COLO829 (cell line): ENCODE results near the gene RER1.

Experiments used
- DNase-seq: peaks from one replicate; pipeline ENCODE4 v3.0.0; 2012; ENCODE audit warnings: low spot score

The RER1 gene

GRCh38 chr1:2407991-2408275 is 16.3 kb downstream of the RER1 start:
- DNase-seq: no peak

GRCh38 chr1:2408456-2408855 is 16.8 kb downstream of the RER1 start:
- no peak for DNase-seq

GRCh38 chr1:2408859-2409276 is 17.2 kb downstream of the RER1 start:
- no peak for DNase-seq

DNA sequence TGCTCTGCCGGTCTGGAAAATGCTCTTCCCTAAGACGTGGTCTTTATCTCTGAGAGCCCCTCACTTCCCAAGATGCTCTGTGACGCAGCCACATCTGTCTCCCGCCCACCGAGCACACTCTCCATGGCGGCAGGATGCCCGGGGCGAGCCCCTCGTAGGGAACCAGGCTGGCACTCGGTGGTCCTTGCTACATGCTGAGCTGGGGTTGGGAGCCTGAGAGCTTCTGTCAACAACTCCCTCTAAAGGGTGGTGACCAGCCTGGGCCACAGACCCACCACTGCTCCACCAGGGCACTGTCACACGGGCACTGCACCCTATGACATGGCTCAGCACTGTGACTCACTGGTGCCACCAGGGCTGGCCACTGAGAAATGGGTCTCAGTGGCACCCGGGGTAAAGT is 18.1 kb downstream of the RER1 start:
- no peak for DNase-seq

GRCh38 chr1:2411801-2412394 is 20.3 kb downstream of the RER1 start:
- no peak for DNase-seq

- DNase-seq: peak; percentile 89
Measured at GRCh38 chr1:2412395-2412772, 20.7 kb downstream of the RER1 start, which contains the start of gene PEX10. TSS of gene PEX10 (minus strand) at chr1:2412564. CDS start at chr1:2412502, 62 bp downstream.

DNA sequence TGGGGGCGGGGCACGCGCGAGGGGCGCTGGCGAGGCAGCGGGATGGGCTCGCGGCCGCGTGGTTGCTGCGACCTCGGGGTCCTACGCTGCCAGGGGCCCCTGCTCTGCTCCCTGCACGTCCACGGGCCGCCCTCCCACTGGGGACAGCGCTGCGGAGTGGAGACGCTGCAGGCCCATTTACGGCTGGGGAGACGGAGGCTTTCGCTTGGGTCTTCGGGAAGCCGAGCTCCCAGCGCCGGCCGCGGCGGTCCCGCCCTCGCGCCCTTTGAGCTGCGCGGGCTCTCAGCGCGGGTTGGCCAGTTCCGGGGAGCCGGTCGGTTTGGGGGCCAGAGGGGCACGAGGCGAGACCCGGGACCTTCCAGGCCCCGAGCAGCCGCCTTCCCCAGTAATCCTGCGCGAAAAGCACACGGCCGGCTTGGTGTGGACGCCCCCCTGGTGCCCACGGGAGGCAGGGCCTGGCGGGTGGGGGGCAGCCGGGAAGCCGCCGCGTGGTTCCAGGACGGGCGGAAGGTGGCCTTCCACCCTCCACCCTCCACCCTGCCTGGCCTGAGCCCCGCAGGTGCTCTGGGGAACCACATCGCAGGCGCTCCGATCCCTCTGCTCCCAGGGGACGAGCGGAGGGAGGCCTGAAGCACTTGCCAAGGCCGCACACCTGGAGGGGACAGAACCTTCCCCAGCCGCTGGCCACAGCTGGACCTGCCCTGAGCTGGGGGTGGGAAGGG is 21.3 kb downstream of the RER1 start:
- DNase-seq: no peak

- DNase-seq: no peak
Measured at GRCh38 chr1:2413495-2414296, 22.1 kb downstream of the RER1 start.

GRCh38 chr1:2414297-2414958 is 22.8 kb downstream of the RER1 start:
- DNase-seq: peak; percentile 36

- DNase-seq: no peak
Measured at GRCh38 chr1:2415337-2415736, 23.7 kb downstream of the RER1 start.

DNA sequence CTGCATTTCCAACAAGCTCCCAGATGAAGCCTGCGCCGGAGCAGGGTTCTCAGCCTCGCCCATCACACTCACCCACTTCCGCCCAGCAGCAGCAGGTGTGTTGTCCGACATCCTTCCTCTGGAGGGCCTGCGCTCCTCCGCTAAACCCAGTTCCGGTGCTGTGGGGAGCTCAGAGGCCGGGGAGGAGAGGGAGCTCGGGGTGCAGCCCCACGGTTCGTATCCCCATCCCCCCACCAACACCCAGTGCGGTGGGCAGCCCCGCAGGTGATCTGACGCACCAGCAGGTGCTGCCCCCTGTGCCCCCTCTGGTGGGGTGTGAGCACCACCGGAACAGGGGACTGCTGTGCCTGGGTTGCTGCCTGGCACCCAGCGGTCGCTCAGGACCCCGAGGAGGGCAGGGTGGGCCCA is 24.2 kb downstream of the RER1 start:
- DNase-seq: no peak

DNA sequence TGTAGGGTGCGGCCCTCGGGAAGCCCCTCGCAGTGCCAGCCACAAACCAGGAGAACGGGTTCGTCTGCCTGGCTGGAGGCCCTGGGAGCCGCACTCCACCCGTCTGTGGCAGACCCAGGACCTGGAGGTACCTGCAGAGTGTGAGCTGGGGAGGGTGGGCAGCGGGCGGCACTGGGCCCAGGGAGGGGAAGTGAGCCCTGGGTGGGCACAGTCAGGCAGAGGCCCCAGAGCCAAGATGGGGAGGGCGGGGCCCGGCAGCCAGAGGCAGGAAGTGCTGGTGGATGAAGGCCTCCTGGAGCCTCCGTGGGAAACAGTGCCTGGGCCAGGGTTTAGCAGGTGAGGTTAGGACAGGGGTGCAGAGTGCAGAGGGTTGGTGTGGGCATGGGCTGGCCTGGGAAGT is 24.8 kb downstream of the RER1 start:
- DNase-seq: no peak

DNA sequence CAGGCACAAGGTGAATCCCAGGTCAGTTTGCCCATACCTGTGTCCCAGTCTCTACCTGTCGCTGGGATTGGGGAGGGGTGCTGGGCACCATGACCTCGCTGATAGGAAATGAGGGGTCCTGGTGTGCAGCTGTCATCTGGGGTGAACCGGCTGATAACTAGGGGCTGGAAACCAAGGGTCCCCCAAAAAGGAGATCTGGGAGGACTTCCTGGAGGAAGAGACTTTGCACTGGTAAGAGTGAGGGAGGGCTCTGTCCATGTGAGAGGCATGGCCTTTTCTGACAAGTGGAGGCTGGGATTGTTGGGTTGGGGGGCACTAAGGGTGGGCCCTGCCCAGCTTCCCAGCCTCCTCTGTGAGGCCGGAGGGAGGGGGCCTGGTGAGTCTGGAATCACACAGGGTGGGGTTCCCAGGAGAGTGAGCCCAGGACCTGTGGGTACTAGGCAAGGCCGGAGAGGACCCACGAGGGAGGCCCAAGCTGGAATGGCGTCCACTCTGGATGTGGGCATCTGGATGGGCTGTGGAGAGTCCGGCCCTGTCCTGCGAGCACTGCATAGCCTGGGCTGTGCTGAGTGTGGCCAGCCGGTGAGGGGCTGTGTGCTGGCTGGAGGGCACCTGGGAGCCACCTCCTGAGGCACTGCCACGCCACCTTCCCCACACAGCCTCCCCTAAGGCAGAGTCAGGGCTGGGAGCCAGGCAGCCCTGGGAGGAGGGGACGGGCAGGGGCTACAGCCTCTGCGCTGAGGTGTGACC is 25.6 kb downstream of the RER1 start:
- no peak for DNase-seq

DNA sequence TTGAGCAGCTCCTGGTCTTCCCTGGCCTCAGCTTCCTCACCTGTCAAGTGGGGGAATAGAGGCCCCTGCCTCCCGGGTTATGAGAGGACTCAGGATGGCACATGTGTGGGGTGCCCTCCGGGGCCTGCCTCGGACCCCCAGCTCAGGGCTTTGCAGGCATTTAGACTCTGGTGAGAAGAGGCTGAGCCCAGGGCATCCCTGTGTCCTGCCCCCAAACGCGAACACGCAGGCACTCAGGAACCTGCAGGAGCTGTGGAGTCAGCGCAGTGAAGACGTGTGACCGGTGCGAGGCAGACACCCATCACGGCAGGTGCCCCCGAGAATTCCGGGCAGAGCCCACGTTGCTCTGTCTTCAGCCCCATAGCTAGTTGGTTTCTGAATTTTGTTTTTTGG is 26.2 kb downstream of the RER1 start:
- DNase-seq: no peak

- DNase-seq: no peak
Measured at GRCh38 chr1:2418791-2419320, 27.2 kb downstream of the RER1 start.

DNA sequence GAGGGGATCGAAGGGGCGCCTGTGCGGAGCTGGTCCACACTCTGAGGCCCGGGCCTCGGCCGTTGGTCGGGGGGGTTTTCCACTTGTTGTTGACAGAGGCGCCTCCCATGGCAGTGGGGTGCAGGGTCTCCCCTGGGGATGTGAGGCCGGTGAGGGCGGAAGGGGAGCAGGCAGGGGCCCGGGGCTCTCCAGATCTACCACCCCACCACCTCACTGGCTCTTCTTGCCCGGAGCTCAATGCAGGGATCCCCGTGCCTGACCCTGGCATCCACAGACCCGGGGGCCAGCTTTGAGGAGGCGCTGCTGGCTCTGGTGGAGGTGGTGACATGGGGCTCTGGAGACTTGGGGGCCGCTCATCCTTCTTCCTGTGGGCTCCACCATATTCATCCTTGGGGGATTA is 27.8 kb downstream of the RER1 start:
- DNase-seq: no peak

DNA sequence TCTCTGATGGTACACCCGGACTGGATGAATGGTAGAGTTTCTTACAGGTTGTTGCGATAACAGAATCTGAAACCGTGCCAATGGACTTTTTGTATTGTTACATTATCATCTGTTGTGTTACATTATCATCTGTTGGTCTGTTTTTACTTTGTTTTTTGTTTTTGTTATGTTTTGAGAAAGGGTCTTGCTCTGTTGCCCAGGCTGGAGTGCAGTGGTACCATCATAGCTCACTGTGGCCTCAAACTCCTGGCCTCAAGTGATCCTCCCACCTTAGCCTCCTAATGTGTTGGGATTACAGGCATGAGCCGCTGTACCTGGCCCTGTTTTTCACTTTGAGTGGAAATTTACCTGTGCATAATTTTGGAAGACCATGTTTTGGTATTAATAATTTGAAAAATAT is 30.9 kb downstream of the RER1 start:
- no peak for DNase-seq

GRCh38 chr1:2425892-2426291 is 34.3 kb downstream of the RER1 start:
- no peak for DNase-seq

DNA sequence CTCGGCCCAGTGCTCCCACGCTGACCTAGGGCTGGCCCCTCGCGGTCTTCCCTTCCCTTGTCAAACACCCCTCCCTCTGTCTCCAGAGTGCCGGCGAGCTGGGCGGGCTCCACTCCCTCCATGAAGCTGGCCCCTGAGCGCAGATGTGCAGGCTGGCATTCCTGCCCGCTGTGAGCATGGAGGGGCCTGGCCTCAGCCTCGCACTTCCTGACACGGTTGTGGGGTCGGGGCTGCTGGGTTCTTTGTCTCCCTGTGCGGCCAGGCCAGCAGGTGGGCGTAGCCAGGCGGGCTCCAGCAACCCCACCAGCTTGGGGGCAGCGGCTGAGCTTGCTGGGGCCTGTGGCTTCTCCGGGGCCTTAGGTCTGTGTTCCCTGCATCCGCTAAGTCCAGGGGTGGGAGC is 34.9 kb downstream of the RER1 start:
- no peak for DNase-seq

- no peak for DNase-seq
Measured at GRCh38 chr1:2427051-2427450, 35.4 kb downstream of the RER1 start.

DNA sequence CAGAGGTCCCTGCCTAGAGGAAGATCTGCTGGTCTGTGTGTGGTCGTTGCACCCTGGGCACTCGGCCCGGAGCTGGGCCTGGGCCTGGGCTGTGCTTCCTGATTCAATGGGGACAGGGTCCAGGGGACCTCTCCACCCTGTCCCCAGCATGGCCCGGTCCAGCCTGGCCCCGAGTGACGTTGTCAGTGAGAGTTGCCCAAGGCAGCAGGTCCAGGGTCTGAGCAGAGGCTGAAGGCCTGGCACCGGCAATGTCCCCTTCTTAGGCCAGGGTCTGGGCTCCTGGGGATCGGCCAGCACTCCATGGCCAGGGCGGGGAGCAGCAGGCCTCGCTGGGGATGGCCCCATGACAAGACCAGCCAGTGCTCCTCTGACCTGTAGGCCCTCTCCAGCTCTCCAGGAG is 36.3 kb downstream of the RER1 start:
- DNase-seq: no peak

GRCh38 chr1:2428490-2428889 is 36.8 kb downstream of the RER1 start:
- DNase-seq: no peak
